MM.1S (cell line): Measurements from ENCODE around the gene LRPPRC.

ENCODE experiments used
- DNase-seq: peaks from one replicate; pipeline ENCODE4 v3.0.0-alpha.2; 2015
- H2AFZ ChIP-seq: fragments of 300-600 bp; sonication (generic); 2 replicates; pipeline ENCODE4 v1.6.0; 2016; ENCODE audit warnings: antibody characterized with exemption, low read length
- H3F3A ChIP-seq: fragments of 300-600 bp; sonication (generic); 2 replicates; pipeline ENCODE4 v1.6.1; 2016; ENCODE audit warnings: mild to moderate bottlenecking, antibody characterized with exemption, low read length, moderate library complexity, mixed read lengths; ENCODE audit not compliant: insufficient read depth
- H3K27ac ChIP-seq: fragments of 300-600 bp; sonication (generic); 2 replicates; pipeline ENCODE4 v1.5.1; 2016; ENCODE audit warnings: mild to moderate bottlenecking, low read length
- H3K27me3 ChIP-seq: fragments of 300-600 bp; sonication (generic); replicated peaks from 2 replicates; pipeline ENCODE4 v1.6.0; 2016; ENCODE audit warnings: low read length; ENCODE audit not compliant: insufficient read depth
- H3K36me3 ChIP-seq: fragments of 300-600 bp; sonication (generic); replicated peaks from 2 replicates; pipeline ENCODE4 v1.6.1; 2016; ENCODE audit warnings: mild to moderate bottlenecking, low read length, mixed read lengths; ENCODE audit not compliant: insufficient read depth
- H3K4me1 ChIP-seq: fragments of 300-600 bp; sonication (generic); 2 replicates; pipeline ENCODE4 v1.6.1; 2016; ENCODE audit warnings: low read length, mixed read lengths
- H3K4me2 ChIP-seq: fragments of 300-600 bp; sonication (generic); 2 replicates; pipeline ENCODE4 v1.6.0; 2016; ENCODE audit warnings: low read depth, low read length
- H3K4me3 ChIP-seq: fragments of 300-600 bp; sonication (generic); 2 replicates; pipeline ENCODE4 v1.5.1; 2016; ENCODE audit warnings: low read length, mixed read lengths
- H3K79me2 ChIP-seq: fragments of 300-600 bp; sonication (generic); 2 replicates; pipeline ENCODE4 v1.6.1; 2016; ENCODE audit warnings: mixed run types, low read length, mixed read lengths
- H3K9ac ChIP-seq: fragments of 300-600 bp; sonication (generic); 2 replicates; pipeline ENCODE4 v1.6.1; 2016; ENCODE audit warnings: low read length, mixed read lengths
- H3K9me2 ChIP-seq: fragments of 300-600 bp; sonication (generic); replicated peaks from 2 replicates; pipeline ENCODE4 v1.6.1; 2016; ENCODE audit warnings: mild to moderate bottlenecking, low read length, mixed read lengths; ENCODE audit not compliant: insufficient read depth
- H3K9me3 ChIP-seq: fragments of 300-600 bp; sonication (generic); replicated peaks from 2 replicates; pipeline ENCODE4 v1.6.1; 2016; ENCODE audit warnings: mild to moderate bottlenecking, low read length, mixed read lengths; ENCODE audit not compliant: insufficient read depth
- H4K20me1 ChIP-seq: fragments of 300-600 bp; sonication (generic); 2 replicates; pipeline ENCODE4 v1.6.1; 2016; ENCODE audit warnings: mild to moderate bottlenecking, low read length, moderate library complexity, mixed read lengths; ENCODE audit not compliant: insufficient read depth
- CTCF ChIP-seq: fragments of 300-600 bp; sonication (generic); IDR thresholded peaks from 2 replicates; pipeline ENCODE4 v1.5.1; 2016; ENCODE audit warnings: antibody characterized with exemption, low read length, mixed read lengths
- EZH2 ChIP-seq: fragments of 300-600 bp; sonication (generic); optimal IDR thresholded peaks from 2 replicates; pipeline ENCODE3; 2017; ENCODE audit warnings: low read depth, mild to moderate bottlenecking, antibody characterized with exemption, low read length, mixed read lengths
- EZH2phosphoT487 ChIP-seq: fragments of 300-600 bp; sonication (generic); IDR thresholded peaks from 2 replicates; pipeline ENCODE4 v1.6.1; 2018; ENCODE audit warnings: antibody characterized with exemption, low read length

The LRPPRC gene

GRCh38 chr2:43846140-43846793 is 149.5 kb downstream of the LRPPRC start:
- Histone ChIP-seq H3K4me3 (no peak overlapping the region), H3K36me3 (no peaks in the 10 kb centered on the region), H3K27ac (no peak overlapping the region), H3K27me3 (no peaks in the 10 kb centered on the region), H4K20me1 (no peaks in the 10 kb centered on the region), H2AFZ (no peak overlapping the region), H3F3A (no peaks in the 10 kb centered on the region), H3K9me2 (no peaks in the 10 kb centered on the region), H3K9ac (no peak overlapping the region), H3K79me2 (no peaks in the 10 kb centered on the region), H3K4me1 (no peaks in the 10 kb centered on the region), H3K9me3 (no peaks in the 10 kb centered on the region), H3K4me2 (no peak overlapping the region)
- no peak for DNase-seq
- TF ChIP-seq EZH2phosphoT487 (no peak), EZH2 (no peak), CTCF (no peak)

GRCh38 chr2:43845181-43845580 is 150.6 kb downstream of the LRPPRC start:
- Histone ChIP-seq H3K36me3 (no peaks in the 10 kb centered on the region), H3K4me1 (no peaks in the 10 kb centered on the region), H3K4me2 (no peak overlapping the region), H3K27ac (no peak overlapping the region), H3K9me2 (no peaks in the 10 kb centered on the region), H3K4me3 (no peak overlapping the region), H3K9me3 (no peaks in the 10 kb centered on the region), H4K20me1 (no peaks in the 10 kb centered on the region), H2AFZ (no peak overlapping the region), H3K79me2 (no peaks in the 10 kb centered on the region), H3F3A (no peaks in the 10 kb centered on the region), H3K9ac (no peak overlapping the region), H3K27me3 (no peaks in the 10 kb centered on the region)
- no peak for DNase-seq
- TF ChIP-seq EZH2 (no peak), CTCF (no peak), EZH2phosphoT487 (no peak)

- H2AFZ ChIP-seq: no peak overlapping the region
- H3K27me3 ChIP-seq: no peaks in the 10 kb centered on the region
- H3K36me3 ChIP-seq: no peaks in the 10 kb centered on the region
- H3K4me3 ChIP-seq: no peak overlapping the region
- H3K4me2 ChIP-seq: no peak overlapping the region
- H3K4me1 ChIP-seq: no peaks in the 10 kb centered on the region
- no peaks in the 10 kb centered on the region for H3K9me3 ChIP-seq
- H4K20me1 ChIP-seq: no peaks in the 10 kb centered on the region
- H3K9ac ChIP-seq: no peak overlapping the region
- H3K79me2 ChIP-seq: no peaks in the 10 kb centered on the region
- H3F3A ChIP-seq: no peaks in the 10 kb centered on the region
- DNase-seq: no peak
- no peak overlapping the region for H3K27ac ChIP-seq
- no peaks in the 10 kb centered on the region for H3K9me2 ChIP-seq
- TF ChIP-seq EZH2 (no peak), EZH2phosphoT487 (no peak), CTCF (no peak)
These were observed 152.9 kb downstream of the LRPPRC start for GRCh38 chr2:43842866-43843226.
